ENCODE measurements around the gene HAP1. TPM values are rescaled to one million over a fixed set of nuclear protein-coding genes. Genes with fewer than 3 reads are reported as not detected.

HAP1 gene
- polyA plus RNA-seq, 2 of the 4 experiments (the other 2 are of a cell fraction), result 1.6 to 2.2 TPM

DNA sequence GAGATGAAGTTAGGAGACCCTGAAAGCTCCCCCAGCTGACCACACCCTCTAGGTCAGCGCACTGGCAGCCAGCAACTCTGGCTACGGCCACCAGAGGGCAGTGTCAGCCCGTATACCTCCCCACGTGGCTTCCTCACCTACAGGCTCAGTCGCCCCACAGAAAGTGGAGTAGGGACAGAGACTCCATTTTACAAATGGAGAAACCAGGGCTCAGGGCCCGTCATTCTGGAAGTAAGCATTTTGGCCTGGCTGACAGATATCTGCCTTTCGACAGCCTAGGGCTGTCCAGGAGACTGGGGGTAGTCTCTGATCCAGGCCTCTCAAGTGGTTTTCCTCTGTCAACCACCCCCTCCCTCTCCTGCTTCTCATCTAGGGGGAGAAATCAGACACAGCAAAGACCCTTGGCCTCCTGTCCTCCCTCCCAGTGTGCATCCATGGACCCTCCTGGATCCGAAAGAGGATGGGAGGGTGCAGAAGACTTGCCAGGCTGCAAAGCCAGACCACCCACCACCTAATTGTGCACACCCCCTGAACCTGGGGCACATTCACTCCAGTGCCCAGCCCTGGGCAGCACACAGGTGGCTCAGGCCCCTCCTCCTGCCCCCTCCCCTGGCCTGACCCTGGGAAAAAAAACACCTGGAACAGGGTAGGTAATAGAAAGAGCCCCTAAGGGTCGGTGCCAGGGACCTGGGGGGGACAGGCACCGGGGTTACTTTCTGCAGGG, 3.8 kb upstream of the HAP1 start:
- Histone ChIP-seq H3K4me1 (peaks cover 38% of the 10 kb centered on the region), H3K4me2 (peak overlapping the region; percentile 40), H3K9me3 (no peaks in the 10 kb centered on the region), H3K27ac (peak overlapping the region; percentile 68 to 85), H3K4me3 (no peak overlapping the region)
- POLR2A ChIA-PET, result interaction anchor here (0.9 to 1.5 kb wide), 6 partner anchors 48 to 180 kb away, joined by 3 to 11 read pairs (median 4); partner anchors contain the start of genes ACLY, EIF1, JUP and KLHL11
- DNase-seq (ENCODE audit: low read depth in 1 of 2, low spot score in 1 of 2) (peak; percentile 89 to 96), FAIRE-seq (peak; percentile 92), ATAC-seq (peak; percentile 55 to 82)
- 22% methylated on average over 10 of the region's 10 CpGs for WGBS (ENCODE audit: missing lambda C conversion rate)
- peak; percentile 53; the same call in 1 of the 2 replicates for TF ChIP-seq E2F6 (IDR thresholded peaks at IDR 0.05; ENCODE audit: borderline replicate concordance, low read depth)
- TF ChIP-seq RAD21 (conservative IDR thresholded peaks at IDR 0.05 in 1 of 2, IDR thresholded peaks at IDR 0.05 in 1 of 2), result peak; percentile 100
- TF ChIP-seq, protein P1, sequence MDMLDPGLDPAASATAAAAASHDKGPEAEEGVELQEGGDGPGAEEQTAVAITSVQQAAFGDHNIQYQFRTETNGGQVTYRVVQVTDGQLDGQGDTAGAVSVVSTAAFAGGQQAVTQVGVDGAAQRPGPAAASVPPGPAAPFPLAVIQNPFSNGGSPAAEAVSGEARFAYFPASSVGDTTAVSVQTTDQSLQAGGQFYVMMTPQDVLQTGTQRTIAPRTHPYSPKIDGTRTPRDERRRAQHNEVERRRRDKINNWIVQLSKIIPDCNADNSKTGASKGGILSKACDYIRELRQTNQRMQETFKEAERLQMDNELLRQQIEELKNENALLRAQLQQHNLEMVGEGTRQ (IDR thresholded peaks at IDR 0.05), result peak; percentile 24; the same call in 1 of the 2 replicates
- TF ChIP-seq, protein P2, sequence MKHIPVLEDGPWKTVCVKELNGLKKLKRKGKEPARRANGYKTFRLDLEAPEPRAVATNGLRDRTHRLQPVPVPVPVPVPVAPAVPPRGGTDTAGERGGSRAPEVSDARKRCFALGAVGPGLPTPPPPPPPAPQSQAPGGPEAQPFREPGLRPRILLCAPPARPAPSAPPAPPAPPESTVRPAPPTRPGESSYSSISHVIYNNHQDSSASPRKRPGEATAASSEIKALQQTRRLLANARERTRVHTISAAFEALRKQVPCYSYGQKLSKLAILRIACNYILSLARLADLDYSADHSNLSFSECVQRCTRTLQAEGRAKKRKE (CRISPR knock-in tag; IDR thresholded peaks at IDR 0.05; ENCODE audit: low read depth), result peak; percentile 61; the same call in 1 of the 2 replicates
- no peak for TF ChIP-seq RARB (CRISPR knock-in tag; IDR thresholded peaks at IDR 0.05)
- TF ChIP-seq RFX5 (IDR thresholded peaks at IDR 0.05), result no peak
- peak; percentile 99 for TF ChIP-seq CTCF (IDR thresholded peaks at IDR 0.05)
- 0 out of 2 replicates have a peak, but pooled peaks have one; percentile 37 for TF ChIP-seq HOXB13 (CRISPR knock-in tag; IDR thresholded peaks at IDR 0.05; ENCODE audit: low read depth)
- TF ChIP-seq SMC3 (IDR thresholded peaks at IDR 0.05), result peak; percentile 100
- TF ChIP-seq MYC (IDR thresholded peaks at IDR 0.05; ENCODE audit: borderline replicate concordance, low read length), result peak; percentile 99
- TF ChIP-seq POLR2AphosphoS2 (conservative IDR thresholded peaks at IDR 0.05; ENCODE audit: low read length), result no peak
- 0 out of 2 replicates have a peak, but pooled peaks have one; percentile 54 for TF ChIP-seq HOXB5 (CRISPR knock-in tag; IDR thresholded peaks at IDR 0.05)
- TF ChIP-seq, protein P3, sequence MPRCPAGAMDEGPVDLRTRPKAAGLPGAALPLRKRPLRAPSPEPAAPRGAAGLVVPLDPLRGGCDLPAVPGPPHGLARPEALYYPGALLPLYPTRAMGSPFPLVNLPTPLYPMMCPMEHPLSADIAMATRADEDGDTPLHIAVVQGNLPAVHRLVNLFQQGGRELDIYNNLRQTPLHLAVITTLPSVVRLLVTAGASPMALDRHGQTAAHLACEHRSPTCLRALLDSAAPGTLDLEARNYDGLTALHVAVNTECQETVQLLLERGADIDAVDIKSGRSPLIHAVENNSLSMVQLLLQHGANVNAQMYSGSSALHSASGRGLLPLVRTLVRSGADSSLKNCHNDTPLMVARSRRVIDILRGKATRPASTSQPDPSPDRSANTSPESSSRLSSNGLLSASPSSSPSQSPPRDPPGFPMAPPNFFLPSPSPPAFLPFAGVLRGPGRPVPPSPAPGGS (IDR thresholded peaks at IDR 0.05), result no peak
- TF ChIP-seq, protein P4, sequence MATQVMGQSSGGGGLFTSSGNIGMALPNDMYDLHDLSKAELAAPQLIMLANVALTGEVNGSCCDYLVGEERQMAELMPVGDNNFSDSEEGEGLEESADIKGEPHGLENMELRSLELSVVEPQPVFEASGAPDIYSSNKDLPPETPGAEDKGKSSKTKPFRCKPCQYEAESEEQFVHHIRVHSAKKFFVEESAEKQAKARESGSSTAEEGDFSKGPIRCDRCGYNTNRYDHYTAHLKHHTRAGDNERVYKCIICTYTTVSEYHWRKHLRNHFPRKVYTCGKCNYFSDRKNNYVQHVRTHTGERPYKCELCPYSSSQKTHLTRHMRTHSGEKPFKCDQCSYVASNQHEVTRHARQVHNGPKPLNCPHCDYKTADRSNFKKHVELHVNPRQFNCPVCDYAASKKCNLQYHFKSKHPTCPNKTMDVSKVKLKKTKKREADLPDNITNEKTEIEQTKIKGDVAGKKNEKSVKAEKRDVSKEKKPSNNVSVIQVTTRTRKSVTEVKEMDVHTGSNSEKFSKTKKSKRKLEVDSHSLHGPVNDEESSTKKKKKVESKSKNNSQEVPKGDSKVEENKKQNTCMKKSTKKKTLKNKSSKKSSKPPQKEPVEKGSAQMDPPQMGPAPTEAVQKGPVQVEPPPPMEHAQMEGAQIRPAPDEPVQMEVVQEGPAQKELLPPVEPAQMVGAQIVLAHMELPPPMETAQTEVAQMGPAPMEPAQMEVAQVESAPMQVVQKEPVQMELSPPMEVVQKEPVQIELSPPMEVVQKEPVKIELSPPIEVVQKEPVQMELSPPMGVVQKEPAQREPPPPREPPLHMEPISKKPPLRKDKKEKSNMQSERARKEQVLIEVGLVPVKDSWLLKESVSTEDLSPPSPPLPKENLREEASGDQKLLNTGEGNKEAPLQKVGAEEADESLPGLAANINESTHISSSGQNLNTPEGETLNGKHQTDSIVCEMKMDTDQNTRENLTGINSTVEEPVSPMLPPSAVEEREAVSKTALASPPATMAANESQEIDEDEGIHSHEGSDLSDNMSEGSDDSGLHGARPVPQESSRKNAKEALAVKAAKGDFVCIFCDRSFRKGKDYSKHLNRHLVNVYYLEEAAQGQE (IDR thresholded peaks at IDR 0.05), result no peak
- TF ChIP-seq, protein P5, sequence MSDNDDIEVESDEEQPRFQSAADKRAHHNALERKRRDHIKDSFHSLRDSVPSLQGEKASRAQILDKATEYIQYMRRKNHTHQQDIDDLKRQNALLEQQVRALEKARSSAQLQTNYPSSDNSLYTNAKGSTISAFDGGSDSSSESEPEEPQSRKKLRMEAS (IDR thresholded peaks at IDR 0.05), result peak; percentile 99
- peak in 1 of 2 experiments; percentile 40; a peak in 1 of 5 replicates for TF ChIP-seq JUN (IDR thresholded peaks at IDR 0.05)
- CTCF ChIA-PET, result interaction anchor here (0.5 to 96.0 kb wide), 53 partner anchors 9 to 436 kb away, joined by 3 to 3262 read pairs (median 4); partner anchors contain the start of genes FKBP10, JUP, ODAD4 and P3H4
